ENCODE results near the gene ANK3.

GRCh38 chr10:60367431-60367830 lies 22.2 kb downstream of the ANK3 start:
- TF ChIP-seq CTCF (IDR thresholded peaks at IDR 0.05) = no peak
- TF ChIP-seq POLR2A (IDR thresholded peaks at IDR 0.05) = no peak
